ENCODE data around the gene MIDN. TPM values are rescaled to one million over a fixed set of nuclear protein-coding genes. Genes with fewer than 3 reads are reported as not detected.
A peak's percentile ranks its signal among the peaks of the same experiment; 100 is the strongest.

MIDN gene
- total RNA-seq, 1 experiment from 2014 or later: 125 TPM

DNA sequence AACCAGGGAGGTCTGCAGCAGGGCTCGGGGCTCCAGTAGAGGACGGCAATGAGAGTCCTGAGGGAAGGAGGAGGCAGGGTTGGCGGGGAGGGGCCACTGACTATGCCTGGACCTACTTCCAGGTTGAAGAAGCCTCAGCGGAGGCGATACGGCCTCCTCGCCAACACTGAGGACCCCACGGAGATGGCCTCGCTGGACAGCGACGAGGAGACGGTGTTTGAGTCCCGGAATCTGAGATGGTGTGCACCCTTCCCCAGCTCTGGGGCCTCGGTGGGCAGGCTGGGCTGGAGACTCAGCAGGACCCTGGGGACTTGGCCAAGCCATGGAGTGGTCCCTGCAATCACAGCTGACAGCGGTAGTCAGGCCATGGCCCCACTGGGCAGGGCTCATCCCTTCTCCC, 28.7 kb downstream of the MIDN start:
- H3K9me3 Mint-ChIP-seq (ENCODE audit: unreplicated experiment): no peaks in the 10 kb centered on the region
- no peaks in the 10 kb centered on the region for H3K27me3 ChIP-seq (replicated peaks; ENCODE audit: control insufficient read depth, insufficient read depth, low read length)
- peaks cover 5% of the 10 kb centered on the region for H3K36me3 ChIP-seq (ENCODE audit: control insufficient read depth, insufficient read depth, low read length)
- H3K4me3 Mint-ChIP-seq (ENCODE audit: unreplicated experiment): peak overlapping the region; percentile 83
- BruUV-seq (replicated peaks): no TSS peak
- no peak for DNase-seq
- no peaks in the 10 kb centered on the region for H3K9me3 ChIP-seq
- peak overlapping the region; percentile 91 for H3K27ac Mint-ChIP-seq (ENCODE audit: unreplicated experiment)
- peaks cover 16% of the 10 kb centered on the region for H3K4me1 Mint-ChIP-seq (ENCODE audit: low read depth, unreplicated experiment)
- peak overlapping the region; percentile 86 for H3K4me3 ChIP-seq (ENCODE audit: low read depth, low read length)
- intact Hi-C loops (cut with micrococcal nuclease; ENCODE audit: unreplicated experiment): loop anchor here (5.0 kb wide), 1 partner anchor 40 kb away; no protein-coding TSS in a partner anchor
- H3K4me1 ChIP-seq: peaks cover 14% of the 10 kb centered on the region
- peaks cover 68% of the 10 kb centered on the region for H3K36me3 Mint-ChIP-seq (ENCODE audit: insufficient read depth, unreplicated experiment)
- ChIA-PET CTCF (no interaction called here), POLR2A (no interaction called here)
- H3K27me3 Mint-ChIP-seq (ENCODE audit: insufficient read depth, unreplicated experiment): no peaks in the 10 kb centered on the region
- TF ChIP-seq, protein P1, sequence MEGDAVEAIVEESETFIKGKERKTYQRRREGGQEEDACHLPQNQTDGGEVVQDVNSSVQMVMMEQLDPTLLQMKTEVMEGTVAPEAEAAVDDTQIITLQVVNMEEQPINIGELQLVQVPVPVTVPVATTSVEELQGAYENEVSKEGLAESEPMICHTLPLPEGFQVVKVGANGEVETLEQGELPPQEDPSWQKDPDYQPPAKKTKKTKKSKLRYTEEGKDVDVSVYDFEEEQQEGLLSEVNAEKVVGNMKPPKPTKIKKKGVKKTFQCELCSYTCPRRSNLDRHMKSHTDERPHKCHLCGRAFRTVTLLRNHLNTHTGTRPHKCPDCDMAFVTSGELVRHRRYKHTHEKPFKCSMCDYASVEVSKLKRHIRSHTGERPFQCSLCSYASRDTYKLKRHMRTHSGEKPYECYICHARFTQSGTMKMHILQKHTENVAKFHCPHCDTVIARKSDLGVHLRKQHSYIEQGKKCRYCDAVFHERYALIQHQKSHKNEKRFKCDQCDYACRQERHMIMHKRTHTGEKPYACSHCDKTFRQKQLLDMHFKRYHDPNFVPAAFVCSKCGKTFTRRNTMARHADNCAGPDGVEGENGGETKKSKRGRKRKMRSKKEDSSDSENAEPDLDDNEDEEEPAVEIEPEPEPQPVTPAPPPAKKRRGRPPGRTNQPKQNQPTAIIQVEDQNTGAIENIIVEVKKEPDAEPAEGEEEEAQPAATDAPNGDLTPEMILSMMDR (IDR thresholded peaks at IDR 0.05; ENCODE audit: insufficient read depth in 1 of 2, low read depth in 1 of 2, low read length in 1 of 2, severe bottlenecking in 1 of 2, unreplicated experiment in 1 of 2): no peak

DNA sequence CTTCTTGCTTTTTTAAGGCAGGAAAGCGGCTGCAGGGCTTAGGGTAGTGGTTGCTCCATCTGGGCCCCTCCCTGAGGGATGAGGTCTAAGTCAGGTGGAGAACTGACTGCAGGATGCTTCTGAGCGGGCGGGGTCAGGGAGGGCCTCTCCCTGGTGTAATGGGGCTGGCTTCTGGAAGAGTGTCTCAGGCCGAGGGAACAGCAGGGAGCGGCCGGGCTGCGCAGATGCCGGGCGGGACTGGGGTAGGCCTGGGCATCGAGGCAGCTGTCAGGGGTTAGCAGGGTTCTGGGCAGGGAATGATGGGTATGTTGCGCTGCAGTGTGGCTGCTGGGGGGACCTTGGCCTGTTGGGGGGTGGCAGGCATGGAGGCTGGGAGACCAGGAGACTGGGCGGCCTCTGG, 29.7 kb downstream of the MIDN start:
- Mint-ChIP-seq H3K27me3 (ENCODE audit: insufficient read depth, unreplicated experiment) (no peaks in the 10 kb centered on the region), H3K27ac (ENCODE audit: unreplicated experiment) (no peak overlapping the region), H3K4me3 (ENCODE audit: unreplicated experiment) (no peak overlapping the region), H3K9me3 (ENCODE audit: unreplicated experiment) (no peaks in the 10 kb centered on the region), H3K4me1 (ENCODE audit: low read depth, unreplicated experiment) (peaks cover 16% of the 10 kb centered on the region), H3K36me3 (ENCODE audit: insufficient read depth, unreplicated experiment) (peaks cover 58% of the 10 kb centered on the region)
- no TSS peak for BruUV-seq (replicated peaks)
- Histone ChIP-seq H3K36me3 (ENCODE audit: control insufficient read depth, insufficient read depth, low read length) (peaks cover 3% of the 10 kb centered on the region), H3K9me3 (no peaks in the 10 kb centered on the region), H3K27me3 (replicated peaks; ENCODE audit: control insufficient read depth, insufficient read depth, low read length) (no peaks in the 10 kb centered on the region), H3K4me1 (peaks cover 18% of the 10 kb centered on the region), H3K4me3 (ENCODE audit: low read depth, low read length) (no peak overlapping the region)
- no peak for DNase-seq
- POLR2A ChIA-PET: interaction anchor here (1.0 kb wide), 1 partner anchor 9 kb away, joined by 3 read pairs; the partner anchor contains the start of gene CIRBP
- TF ChIP-seq, protein P1 (IDR thresholded peaks at IDR 0.05; ENCODE audit: insufficient read depth in 1 of 2, low read depth in 1 of 2, low read length in 1 of 2, severe bottlenecking in 1 of 2, unreplicated experiment in 1 of 2): no peak
- intact Hi-C loops (cut with micrococcal nuclease; ENCODE audit: unreplicated experiment): loop anchor here (5.0 kb wide), 1 partner anchor 39 kb away; no protein-coding TSS in a partner anchor
- CTCF ChIA-PET: no interaction called here

DNA sequence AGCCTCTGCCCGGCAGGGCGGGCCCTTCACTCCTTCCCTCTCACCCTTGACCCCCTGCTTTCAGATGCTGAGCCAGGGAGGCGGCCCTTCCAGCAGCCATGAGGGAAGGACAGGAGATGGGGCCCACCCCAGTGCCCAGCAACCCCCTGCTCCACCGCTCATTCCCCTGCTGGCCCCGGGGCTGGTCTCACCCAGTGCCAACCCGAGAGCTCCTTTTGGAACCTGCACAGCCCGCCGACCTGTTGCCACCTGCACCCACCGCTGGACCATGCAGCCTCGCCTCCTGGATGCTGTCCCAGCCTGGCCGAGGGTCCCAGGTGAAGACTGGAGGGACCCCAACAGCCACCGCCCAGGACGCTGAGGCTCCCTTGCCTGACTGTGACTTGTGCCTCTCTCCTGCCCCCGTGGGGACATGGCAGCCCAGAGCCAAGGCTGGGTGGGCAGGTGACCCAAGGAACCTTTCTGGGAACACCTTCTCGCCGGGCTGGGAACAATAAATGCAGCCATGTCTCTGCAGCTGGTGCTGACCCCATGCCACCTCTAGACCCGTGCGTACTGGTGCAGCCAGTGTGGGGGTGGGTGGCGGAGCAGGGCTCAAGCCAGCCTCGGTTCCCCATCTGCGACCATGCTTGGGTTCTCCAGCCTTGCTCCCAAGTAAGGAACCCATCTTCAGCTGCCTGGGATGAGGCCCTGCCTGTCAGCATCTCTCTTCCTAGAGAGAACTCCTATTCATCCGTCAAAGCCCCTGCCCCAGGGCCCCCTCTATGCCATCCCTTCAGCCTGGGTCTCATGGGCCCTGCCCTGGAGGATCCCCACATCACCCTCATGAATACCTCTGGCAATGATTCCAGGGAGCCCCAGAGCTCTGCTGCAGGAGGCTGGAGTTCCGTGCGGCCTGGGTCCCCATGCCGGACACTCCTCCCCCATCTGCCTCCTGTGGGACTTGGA, 30.6 kb downstream of the MIDN start:
- DNase-seq: no peak
- Histone ChIP-seq H3K36me3 (ENCODE audit: control insufficient read depth, insufficient read depth, low read length) (peaks cover 3% of the 10 kb centered on the region), H3K9me3 (no peaks in the 10 kb centered on the region), H3K4me1 (peaks cover 27% of the 10 kb centered on the region), H3K4me3 (ENCODE audit: low read depth, low read length) (no peak overlapping the region), H3K27me3 (replicated peaks; ENCODE audit: control insufficient read depth, insufficient read depth, low read length) (no peaks in the 10 kb centered on the region)
- Mint-ChIP-seq H3K4me1 (ENCODE audit: low read depth, unreplicated experiment) (peaks cover 17% of the 10 kb centered on the region), H3K36me3 (ENCODE audit: insufficient read depth, unreplicated experiment) (peaks cover 49% of the 10 kb centered on the region), H3K27me3 (ENCODE audit: insufficient read depth, unreplicated experiment) (no peaks in the 10 kb centered on the region), H3K27ac (ENCODE audit: unreplicated experiment) (no peak overlapping the region), H3K9me3 (ENCODE audit: unreplicated experiment) (no peaks in the 10 kb centered on the region), H3K4me3 (ENCODE audit: unreplicated experiment) (peak overlapping the region; percentile 24)
- ChIA-PET CTCF (interaction anchor here (0.6 to 1.3 kb wide), 6 partner anchors 25 to 606 kb away, joined by 3 to 9 read pairs (median 4); partner anchors contain the start of gene ABHD17A), POLR2A (interaction anchor here (0.5 to 1.2 kb wide), 4 partner anchors 9 to 240 kb away, joined by 5 to 10 read pairs (median 7); partner anchors contain the start of gene CIRBP)
- intact Hi-C loops (cut with micrococcal nuclease; ENCODE audit: unreplicated experiment): loop anchor here (1.0 to 5.0 kb wide), 2 partner anchors 38 to 93 kb away; no protein-coding TSS in a partner anchor
- TF ChIP-seq, protein P1 (IDR thresholded peaks at IDR 0.05; ENCODE audit: insufficient read depth in 1 of 2, low read depth in 1 of 2, low read length in 1 of 2, severe bottlenecking in 1 of 2, unreplicated experiment in 1 of 2): no peak
- no TSS peak for BruUV-seq (replicated peaks)

Measured in Caco-2 (cell line).